Inferior parietal cortex (tissue), 1 donor: ENCODE data around the gene PHLDA2.
A peak's percentile ranks its signal among the peaks of the same experiment; 100 is the strongest.

Experiments used
- DNase-seq: peaks from one replicate; pipeline ENCODE4 v3.0.0-alpha.2; 2016; ENCODE audit errors: extremely low spot score

PHLDA2 gene, protein sequence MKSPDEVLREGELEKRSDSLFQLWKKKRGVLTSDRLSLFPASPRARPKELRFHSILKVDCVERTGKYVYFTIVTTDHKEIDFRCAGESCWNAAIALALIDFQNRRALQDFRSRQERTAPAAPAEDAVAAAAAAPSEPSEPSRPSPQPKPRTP

DNA sequence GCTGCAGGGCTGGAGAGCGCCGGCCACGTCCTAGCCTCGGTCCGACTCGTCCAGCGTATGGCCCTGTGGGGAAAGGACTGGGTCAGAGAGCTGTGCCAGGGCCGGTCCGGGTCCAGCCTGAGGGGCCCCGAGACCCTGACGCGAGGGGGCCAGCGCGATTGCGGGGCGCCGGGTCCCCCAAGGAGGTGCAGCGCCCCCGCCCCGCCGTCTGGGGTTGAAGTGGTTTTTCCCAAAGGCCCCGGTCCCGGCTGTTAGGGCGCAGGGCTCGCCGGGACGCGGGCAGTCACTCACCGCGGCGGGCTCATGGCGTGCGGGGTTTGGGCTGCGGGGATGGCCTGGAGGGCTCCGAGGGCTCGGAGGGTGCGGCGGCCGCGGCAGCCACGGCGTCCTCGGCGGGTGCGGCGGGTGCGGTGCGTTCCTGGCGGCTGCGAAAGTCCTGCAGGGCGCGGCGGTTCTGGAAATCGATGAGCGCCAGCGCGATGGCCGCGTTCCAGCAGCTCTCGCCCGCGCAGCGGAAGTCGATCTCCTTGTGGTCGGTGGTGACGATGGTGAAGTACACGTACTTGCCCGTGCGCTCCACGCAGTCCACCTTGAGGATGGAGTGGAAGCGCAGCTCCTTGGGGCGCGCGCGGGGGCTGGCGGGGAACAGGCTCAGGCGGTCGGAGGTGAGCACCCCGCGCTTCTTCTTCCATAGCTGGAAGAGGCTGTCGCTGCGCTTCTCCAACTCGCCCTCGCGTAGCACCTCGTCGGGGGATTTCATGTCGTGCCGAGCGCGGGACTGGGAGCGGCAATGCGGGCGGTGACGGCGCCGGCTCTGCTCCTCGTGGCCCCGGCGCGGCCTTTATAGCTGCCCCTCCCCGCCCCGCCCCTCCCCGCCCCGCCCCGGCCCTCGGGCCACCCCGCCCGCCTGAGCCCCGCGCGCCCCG is at the start of gene PHLDA2:
PHLDA2 (minus strand) TSS at position 816 of the 926 bp plus-strand sequence; CDS start at position 760, 56 bp downstream.
- no peak for DNase-seq

DNA sequence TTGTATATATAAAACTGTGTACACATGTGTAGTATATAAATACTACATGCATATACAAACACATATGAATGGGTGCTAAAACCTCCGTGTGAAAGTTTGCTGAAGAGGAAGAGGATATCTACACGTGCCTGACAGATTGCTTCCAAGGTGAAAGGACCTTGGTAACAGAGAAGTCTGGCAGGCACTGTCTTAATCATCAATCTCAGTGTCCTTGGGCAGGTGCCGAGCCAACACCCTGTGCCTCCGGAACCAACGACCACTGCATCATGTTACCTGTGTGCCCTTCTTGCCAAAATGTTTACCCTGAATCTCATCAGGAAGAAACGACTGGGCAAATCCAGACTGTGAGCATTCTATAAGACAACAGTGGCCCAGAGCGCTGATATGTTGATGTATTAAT is 47.9 kb upstream of the PHLDA2 start:
- DNase-seq = no peak

DNA sequence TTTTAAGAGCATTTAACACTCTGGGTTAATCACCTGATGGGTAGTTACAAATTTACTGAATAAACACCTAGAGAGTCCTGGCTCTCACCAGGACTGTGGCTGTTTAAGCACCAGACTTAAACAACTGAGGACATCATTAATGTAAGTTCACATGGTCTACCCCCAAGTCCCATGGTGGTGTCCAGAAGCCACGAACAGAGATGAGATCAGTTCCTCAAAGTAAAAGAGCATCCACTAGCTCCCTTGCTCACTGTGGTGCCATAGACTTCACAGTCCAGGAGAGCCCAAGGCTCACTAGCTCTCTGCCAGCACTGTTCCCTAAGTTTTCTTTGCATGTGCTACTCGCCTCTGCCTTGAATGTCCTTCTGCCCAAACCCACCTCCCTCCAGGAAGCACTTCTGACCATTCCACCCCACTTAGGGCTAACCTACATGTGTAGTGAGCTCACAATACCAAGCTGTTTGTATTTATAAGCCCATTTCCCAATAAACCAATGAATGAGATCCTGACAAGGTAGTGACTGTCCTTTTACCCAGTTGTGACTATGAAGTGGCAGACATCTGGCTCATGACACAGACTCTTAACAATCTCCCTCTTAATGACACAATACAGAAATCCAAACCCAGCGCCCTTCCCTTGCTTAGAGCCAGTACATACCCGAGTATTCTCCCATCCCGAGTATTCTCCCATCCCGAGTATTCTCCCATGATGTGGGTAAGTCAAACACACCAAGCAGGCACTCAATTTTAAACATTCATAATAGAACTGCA is 47.3 kb upstream of the PHLDA2 start:
- DNase-seq = no peak

DNA sequence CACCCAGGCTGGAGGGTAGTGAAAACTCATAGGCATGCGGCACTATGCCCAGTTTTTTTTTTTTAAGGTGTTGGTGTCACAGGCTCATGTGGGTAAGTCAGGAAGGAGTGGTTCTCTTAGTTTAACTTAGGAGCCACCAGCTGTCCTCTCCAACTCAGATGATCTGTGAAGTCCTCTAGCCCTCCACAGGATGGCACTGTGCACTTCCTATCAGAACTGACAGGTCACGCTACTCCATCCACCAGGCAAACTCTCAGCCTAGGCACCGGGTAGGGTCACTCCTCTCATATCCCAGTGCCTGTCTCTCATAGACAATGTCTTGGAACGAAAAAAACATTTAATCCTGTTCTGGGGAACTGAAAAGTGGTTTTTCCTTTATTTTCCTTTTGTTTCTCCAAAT is 46.4 kb upstream of the PHLDA2 start:
- DNase-seq = peak; percentile 75

DNA sequence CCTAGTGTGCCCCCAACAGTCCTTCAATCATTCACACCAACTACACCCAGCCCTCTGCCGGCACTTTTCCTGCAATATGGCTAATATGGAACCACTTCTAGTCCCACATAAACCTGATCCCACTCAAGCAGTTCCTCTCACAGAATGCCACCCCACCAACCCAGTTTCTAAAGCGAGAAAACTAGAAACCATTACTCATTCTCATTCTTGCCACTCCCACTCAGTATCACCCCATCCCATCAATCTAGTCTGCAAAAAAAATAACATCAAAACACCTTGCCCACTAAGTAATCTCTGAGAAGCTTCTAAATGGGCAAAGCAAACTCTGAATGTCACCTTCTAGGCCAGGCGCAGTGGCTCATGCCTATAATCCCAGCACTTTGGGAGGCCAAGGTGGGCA is 45.1 kb upstream of the PHLDA2 start:
- no peak for DNase-seq

DNA sequence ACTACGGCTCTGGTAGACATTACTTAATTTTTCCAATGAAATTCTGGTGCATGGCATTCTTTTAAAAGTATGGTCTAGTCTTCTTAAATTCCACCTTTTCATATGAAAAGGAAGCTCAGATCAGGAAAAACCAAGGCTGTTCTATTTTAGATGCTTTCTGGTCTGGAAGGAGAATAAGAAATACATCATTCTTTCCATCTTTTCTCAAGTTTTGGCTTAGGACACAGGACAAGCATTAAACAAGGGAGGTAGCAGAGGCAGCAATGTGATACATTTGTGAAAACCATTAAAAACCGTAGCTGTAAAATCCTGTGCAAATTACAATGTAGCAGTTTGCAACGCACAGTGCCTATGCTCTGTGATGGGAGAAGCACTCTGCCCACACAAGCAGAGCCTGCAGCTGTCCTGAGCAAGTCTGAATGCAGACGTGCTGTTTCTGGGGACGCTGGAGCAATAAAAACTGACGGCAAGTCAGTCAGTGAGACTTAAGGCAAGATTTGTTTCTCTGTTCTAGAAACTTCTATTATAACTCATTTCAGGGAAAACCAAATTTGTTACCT is 39.2 kb upstream of the PHLDA2 start:
- no peak for DNase-seq

DNA sequence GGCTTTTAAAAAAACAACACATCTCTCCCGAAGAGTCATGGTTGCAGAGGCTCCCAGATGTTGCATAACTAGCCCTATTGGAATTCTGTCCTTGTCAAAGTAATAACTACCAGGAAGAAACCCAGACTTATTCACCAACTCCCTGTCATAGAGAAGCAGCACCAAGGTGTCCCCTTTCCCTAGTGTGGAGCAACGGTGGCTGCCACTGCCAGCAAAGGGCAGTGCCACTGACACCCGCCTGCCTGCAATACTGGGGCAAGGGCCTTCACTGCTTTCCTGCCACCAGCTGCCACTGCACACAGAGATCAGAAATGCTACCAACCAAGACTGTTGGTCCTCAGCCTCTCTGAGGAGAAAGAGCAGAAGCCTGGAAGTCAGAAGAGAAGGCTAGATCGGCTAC is 35.6 kb upstream of the PHLDA2 start:
- no peak for DNase-seq

DNA sequence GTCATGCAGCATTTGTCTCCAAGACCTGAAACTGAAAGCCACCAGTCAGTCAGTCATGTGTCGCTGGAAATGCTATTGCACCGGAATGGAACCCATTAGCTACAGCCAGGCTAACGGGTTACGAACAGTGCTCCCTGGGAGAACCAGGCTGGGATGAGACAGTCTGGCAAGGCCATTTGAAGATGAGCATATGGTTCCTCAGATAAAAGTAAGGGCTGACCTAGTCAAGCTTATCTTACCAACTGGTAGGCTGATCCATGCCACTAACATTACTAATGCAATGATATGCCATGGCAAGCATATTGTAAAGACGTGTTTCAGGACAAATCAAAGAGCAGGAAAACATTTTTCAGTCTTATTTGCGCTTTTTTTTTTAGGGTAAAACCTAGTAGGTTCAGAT is 34.5 kb upstream of the PHLDA2 start:
- DNase-seq = no peak

DNA sequence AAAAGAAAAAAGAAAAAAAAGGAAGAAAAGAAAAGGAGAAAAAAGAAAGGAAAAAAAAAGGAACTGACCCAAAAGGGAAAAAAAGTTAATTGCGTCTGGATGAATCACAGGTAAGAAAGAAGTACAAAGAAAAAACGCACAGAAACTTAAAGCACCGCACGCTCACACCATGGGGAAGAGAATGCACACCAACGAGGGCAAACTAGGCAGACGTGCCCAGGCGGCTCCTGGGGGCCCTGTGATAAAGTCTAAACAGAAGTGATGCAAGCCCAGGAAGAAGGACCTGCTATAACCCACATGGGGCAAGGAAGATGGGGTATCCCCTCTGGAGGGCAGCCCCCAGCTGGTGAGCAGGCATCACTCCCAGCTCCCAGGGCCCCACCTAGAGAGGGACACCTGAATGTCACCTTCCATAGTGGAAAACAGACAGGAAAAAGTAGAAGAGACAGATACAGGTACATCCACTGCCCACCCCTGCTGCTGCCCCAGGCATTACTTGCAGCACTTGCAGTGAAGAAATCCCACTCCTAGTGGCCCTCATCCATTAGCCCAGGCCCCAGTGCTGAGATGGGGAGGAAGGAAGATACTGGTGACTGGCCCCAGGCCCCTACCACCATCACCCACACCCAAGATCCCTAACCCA is 34.0 kb upstream of the PHLDA2 start:
- no peak for DNase-seq

DNA sequence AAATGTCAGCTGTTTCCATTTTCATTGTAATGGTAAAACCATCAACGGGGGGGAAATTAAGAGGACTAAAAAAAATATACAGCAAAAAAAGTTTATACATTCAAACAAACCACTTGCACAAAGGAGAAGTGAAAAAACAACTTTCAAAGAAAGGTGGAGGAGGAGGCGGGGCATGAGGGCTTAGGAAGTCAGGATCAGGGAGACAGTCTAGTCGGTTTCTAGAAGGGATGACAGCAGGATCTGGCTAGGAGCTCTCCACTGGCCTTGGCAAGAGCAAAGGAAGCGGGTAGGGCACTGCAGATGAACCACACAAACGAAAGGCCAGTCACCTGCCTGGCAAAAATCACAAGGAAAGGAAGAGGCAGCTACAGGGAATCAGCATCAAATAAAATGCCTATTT is 31.9 kb upstream of the PHLDA2 start:
- DNase-seq = no peak

DNA sequence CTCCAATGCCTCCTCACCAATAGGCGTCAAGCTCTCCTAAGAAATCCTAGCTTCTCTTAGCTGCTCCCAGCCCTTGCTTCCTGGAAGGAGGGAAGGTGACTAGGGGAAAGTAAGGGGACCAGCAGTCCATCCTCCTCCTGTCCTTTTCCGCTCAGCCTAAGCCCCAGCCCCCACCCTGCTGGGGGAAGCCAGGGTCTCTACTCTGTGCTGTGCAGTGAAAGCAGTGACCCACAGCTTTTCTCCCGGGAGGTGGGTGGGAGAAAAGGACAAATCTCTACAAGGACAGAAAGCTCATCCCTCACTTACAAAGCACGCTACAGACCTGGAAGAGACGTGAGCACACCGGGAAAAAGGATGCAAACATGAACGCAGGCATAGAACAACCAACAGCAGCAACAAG is 30.9 kb upstream of the PHLDA2 start:
- DNase-seq = no peak

DNA sequence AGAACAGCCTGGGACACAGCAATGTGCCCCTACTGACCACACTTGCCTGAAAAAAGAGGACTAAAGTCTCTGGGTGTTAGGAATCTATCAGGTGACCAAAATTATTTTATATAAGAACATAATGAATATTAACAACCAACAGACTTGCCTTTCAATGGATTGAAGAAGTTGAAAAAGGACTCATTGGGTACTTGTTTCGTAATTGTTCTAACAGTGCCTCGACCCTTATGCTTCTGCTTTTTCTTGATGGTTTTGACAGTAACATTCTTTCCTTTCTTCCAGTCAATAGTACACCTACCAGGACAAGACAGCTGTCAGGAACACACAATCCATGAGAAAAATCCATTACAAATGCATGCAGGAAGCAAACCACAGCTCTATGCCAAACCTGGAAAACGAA is 29.0 kb upstream of the PHLDA2 start:
- DNase-seq = no peak

DNA sequence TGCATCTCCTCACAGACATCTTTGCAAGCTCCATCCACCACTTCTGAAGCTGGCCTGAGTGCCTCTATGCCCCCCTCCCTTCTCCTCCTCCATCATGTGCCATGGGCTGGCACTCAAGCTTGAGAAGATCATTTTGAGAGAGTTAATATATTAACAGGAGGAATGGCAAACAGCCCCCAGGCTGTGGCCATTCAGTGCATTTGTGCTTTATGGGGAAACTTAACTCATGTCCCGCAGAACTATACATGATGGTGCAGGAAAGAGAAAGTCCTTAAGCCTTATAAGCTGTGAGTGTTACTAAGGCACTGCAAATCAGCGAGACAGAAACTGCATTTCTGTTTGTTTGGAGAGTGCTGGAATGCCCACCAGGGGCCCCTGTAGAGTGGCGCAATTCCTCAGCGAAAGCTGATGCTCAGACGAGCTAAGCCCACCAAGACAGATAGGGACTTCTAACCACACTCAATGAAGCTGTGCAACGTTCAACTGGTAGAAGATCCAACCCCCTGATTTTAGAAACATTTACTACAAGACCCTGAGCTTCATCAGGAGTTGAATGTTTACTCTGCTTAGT is 26.8 kb upstream of the PHLDA2 start:
- no peak for DNase-seq

DNA sequence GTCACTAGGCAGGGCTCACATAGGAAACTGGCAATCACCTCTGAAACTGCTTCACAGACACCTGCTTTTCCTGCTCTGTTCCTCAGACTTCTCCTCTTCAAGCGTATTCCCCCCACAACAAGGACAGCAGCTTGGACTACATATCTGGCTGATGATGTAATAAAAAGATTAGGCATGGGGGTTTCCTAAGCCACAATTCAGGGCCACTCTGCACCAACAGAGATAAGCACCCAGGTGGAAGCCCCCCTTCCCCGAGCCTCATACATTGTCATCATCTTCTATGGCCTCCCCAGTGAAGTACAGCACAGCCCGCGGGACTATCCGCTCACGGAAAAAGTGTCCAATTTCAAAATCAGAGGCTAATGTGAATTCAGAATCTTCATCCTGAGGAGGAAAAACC is 25.0 kb upstream of the PHLDA2 start:
- no peak for DNase-seq

DNA sequence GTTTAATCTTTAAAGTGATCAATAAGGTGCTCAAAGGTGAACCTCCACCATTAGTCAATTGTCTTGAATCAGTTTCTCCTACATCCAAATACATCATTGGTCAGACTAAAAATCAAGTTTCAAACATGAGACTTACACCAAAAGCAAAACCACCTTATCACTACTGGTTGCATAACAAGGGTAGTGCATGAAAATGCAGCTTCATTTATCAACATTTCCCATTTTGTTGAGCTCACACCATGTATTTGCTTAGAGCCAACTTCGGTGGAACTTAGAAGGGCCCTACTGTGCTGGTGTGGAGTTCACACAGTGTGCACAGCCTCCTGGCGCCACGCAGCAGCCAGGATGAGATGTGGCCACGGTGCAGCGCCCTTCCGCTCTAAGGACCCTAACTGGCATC is 23.1 kb upstream of the PHLDA2 start:
- DNase-seq = no peak

DNA sequence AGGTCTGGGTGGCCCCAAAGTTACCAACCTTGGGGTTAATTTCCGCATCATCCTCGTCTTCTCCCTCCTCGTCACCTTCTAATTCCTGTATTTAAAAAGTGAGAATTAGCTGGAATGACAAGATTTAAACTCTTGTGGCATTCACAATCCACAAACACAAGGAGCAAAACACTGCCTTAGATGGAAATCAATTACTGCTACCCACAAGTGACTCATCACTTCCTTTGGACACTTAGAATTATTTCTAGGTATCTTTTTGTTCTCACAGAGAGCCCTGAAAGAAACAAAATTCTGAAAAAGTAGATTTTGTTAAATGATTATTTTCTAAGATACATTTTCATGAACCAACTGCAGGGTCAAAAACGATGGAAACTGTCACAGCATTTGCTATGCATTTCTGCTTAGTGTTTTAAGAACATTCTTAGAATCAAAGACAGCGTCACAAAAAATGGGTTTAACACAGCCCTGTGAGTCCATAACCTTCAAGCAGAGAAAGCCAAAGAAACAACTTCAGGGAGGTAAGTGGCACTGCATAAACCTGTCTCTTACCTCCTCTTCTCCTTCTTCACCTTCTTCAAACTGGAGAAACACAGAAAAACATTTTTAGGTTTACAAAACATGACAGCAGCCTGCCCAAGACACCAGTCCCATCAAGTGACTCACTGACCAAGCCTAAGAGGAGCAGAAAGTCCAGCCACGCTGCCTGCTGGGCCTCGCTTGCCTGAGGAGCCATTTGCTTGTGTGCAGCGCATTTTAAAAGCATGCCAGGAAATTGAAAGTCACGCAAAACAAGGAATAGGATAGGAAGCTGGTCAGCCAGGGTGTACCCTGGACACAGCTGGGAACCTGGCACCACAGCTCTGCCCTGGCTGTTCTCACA is 22.3 kb upstream of the PHLDA2 start:
- no peak for DNase-seq

DNA sequence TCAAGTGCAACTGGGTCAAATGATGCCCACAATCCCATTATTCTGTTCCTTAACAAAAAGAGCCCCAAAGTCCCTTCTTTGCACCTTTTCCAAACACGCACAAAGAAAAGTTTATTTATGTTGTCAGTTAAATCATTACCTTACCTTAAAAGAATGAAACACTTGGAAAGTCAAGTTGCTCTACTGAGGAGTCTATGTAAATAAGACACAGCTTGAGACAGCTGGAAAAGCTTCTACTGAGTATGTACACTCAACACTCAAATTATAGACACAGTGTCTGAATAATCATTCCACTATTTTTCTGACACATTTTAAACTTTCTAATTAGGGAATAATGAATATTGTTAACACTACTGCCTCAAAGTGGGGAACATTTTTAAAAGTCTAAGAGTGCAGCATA is 21.6 kb upstream of the PHLDA2 start:
- no peak for DNase-seq

DNA sequence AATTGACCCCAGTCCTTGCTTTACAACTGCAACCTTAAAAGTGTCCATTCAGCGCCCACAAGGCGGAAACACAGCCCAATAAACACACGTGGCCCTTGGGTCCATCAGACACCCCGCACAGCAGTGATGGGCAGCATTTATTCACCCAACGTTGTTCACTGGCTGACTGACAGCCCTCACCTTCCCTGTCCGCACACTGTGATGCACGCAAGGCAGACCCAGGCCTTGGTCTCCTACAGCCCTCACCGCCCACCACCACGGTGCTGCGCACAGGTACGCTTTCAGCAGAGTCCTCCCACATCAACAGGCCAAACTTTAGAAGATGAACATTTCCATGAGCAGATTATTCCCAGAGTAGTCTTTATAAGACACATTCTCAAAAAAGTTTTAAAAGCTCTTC is 20.7 kb upstream of the PHLDA2 start:
- DNase-seq = no peak

DNA sequence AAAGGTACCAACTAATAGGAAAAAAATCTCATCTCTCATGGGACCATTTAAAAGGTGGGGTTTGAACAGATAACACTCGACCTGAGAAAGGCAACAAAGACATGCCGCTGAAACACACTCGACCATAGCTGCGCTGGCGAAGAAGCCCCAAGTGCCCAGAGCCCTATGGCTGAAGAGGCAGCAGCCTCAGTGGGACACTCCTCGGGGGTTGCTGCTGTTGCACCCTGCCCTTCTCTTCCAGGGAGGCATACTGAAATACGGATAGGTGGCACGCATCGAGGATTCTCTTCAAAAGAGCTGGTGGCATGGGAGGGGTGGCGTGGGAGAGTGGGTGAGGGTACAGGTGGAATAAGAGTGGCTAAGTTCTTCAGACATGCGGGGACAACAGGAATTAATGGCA is 18.5 kb upstream of the PHLDA2 start:
- no peak for DNase-seq

DNA sequence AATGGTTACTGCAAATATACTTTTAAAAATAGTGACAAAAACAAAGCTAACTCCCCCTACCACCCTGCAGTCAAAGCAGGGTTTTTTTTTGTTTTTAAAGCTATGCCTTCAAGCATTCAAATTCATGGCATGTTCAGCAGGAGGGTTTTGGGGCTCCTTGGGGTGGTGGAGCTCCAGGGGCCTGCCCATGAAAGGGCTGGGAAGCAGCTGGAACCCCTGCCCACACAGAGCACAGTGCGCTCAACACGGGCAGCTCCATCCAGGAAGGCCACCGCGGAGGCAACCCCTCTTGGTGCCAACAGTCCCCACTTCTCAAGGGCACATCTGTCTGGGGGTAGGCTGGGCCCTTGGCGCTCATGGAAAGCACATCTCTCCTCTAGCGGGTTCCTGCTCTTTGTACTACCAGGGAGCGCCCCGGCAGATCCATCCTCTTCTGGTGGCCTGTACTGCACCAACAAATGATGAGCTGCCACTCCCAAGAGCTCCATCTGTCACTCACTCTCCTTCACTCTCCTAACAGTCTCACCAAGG is 16.6 kb upstream of the PHLDA2 start:
- DNase-seq = no peak
